ENCODE data around the gene PRCC.
A peak's percentile ranks its signal among the peaks of the same experiment; 100 is the strongest.

Gene PRCC

GRCh38 chr1:156743367-156744302 lies 23.7 kb upstream of the PRCC start:
- DNase-seq (ENCODE audit: low read depth): no peak

DNA sequence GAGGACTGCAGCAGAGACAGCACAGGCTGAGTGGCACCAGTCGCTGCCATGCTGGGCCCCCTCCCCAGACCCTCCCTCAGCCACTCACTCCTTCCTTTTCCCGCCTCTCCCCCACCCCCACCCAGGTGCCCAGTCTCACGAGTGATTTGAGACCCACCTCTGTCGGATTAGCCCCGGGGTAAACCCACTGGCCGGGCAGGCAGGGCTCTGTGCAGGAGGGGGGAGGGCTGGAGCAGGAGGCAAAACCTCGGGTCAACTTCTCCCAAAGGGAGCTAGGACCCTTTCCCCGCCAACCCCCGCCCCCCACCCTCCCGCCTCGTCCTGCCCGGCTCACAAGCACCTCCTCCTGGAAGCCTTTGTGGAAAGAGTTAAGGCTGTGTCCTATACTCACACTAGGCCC lies 23.0 kb upstream of the PRCC start:
- no peak for DNase-seq (ENCODE audit: low read depth)
- no peak overlapping the region for H3K4me3 ChIP-seq (ENCODE audit: low read depth, low read length)

More at GRCh38 chr1:156743367-156744302, 23.7 kb upstream of the PRCC start:
- H3K4me3 ChIP-seq (ENCODE audit: low read depth, low read length): no peak overlapping the region

DNA sequence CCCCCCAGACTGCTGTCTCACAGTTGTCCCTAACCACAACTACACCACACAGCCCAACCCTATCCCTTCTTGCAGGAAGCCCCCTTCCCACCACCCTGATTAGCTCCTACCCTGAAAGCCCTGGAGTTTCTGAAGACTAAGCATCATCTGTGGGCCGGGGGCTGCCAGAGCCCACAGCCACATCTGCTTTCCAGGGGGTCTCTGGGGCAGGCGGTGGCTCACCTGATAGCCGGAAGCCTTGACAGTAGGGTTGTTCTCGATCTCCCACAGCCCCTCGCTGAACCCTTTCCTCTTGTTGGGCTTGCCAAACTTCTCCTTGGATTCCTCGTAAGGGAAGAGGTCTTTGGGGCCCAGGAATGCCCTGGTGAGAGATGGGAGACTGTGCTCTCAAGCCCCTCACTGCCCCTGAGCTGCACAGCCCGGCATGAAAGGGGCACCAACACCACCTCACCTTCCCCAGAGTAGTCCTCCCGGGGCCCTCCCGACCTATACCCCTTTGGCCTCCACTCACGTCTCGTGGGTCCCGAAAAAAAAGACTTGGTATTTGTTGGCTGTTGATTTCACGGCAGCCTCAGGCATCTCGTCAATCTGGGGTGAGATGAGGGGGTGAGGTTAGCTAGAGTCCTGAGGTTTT lies 22.4 kb upstream of the PRCC start:
- DNase-seq (ENCODE audit: low read depth): no peak
- H3K4me3 ChIP-seq (ENCODE audit: low read depth, low read length): no peak overlapping the region

GRCh38 chr1:156745881-156746280 lies 21.5 kb upstream of the PRCC start:
- H3K4me3 ChIP-seq (ENCODE audit: low read depth, low read length): no peak overlapping the region

DNA sequence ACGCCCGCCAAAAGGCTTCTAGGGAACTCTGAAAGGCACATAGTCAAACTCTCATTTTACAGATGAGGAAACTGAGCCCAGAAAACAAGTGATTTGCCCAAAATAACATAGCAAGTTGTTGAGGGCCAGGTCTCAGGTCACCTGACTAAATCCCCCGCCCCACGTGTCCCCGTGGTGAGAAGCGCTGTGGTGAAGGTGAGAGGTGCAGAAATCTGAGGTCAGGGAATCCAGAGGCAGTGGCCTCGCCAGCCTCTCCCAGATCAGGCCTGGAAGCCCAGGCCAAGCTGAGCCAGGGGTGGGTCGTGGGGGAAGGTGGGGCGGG lies 21.0 kb upstream of the PRCC start:
- no peak for DNase-seq (ENCODE audit: low read depth)
- peak overlapping the region; percentile 47 for H3K4me3 ChIP-seq (ENCODE audit: low read depth, low read length)

More at GRCh38 chr1:156745881-156746280, 21.5 kb upstream of the PRCC start:
- no peak for DNase-seq (ENCODE audit: low read depth)

GRCh38 chr1:156746728-156747631 lies 20.4 kb upstream of the PRCC start:
- DNase-seq (ENCODE audit: low read depth): peak; percentile 79

GRCh38 chr1:156747742-156748669 lies 19.3 kb upstream of the PRCC start:
- DNase-seq (ENCODE audit: low read depth): no peak
- H3K4me3 ChIP-seq (ENCODE audit: low read depth, low read length): peak overlapping the region; percentile 81

More at GRCh38 chr1:156746728-156747631, 20.4 kb upstream of the PRCC start:
- H3K4me3 ChIP-seq (ENCODE audit: low read depth, low read length): peak overlapping the region; percentile 81

GRCh38 chr1:156748670-156749418 lies 18.5 kb upstream of the PRCC start:
- H3K4me3 ChIP-seq (ENCODE audit: low read depth, low read length): peak overlapping the region; percentile 81
- no peak for DNase-seq (ENCODE audit: low read depth)

- no peak for DNase-seq (ENCODE audit: low read depth)
- H3K4me3 ChIP-seq (ENCODE audit: low read depth, low read length): peak overlapping the region; percentile 81
Measured at GRCh38 chr1:156749419-156750118, 17.8 kb upstream of the PRCC start.

- H3K4me3 ChIP-seq (ENCODE audit: low read depth, low read length): peak overlapping the region; percentile 81
- no peak for DNase-seq (ENCODE audit: low read depth)
Measured at GRCh38 chr1:156750191-156750672, 17.1 kb upstream of the PRCC start.

GRCh38 chr1:156750711-156751450 lies 16.5 kb upstream of the PRCC start:
- H3K4me3 ChIP-seq (ENCODE audit: low read depth, low read length): peak overlapping the region; percentile 81
- no peak for DNase-seq (ENCODE audit: low read depth)

GRCh38 chr1:156751451-156751756 lies 15.9 kb upstream of the PRCC start, which contains the start of gene HDGF:
TSS of gene HDGF (minus strand) at chr1:156751675. CDS start at chr1:156751429, 246 bp downstream.
- DNase-seq (ENCODE audit: low read depth): no peak
- H3K4me3 ChIP-seq (ENCODE audit: low read depth, low read length): peak within 1 kb of the TSS; percentile 81

GRCh38 chr1:156751757-156752481 lies 15.4 kb upstream of the PRCC start:
- H3K4me3 ChIP-seq (ENCODE audit: low read depth, low read length): peak overlapping the region; percentile 81
- peak; percentile 91 for DNase-seq (ENCODE audit: low read depth)

DNA sequence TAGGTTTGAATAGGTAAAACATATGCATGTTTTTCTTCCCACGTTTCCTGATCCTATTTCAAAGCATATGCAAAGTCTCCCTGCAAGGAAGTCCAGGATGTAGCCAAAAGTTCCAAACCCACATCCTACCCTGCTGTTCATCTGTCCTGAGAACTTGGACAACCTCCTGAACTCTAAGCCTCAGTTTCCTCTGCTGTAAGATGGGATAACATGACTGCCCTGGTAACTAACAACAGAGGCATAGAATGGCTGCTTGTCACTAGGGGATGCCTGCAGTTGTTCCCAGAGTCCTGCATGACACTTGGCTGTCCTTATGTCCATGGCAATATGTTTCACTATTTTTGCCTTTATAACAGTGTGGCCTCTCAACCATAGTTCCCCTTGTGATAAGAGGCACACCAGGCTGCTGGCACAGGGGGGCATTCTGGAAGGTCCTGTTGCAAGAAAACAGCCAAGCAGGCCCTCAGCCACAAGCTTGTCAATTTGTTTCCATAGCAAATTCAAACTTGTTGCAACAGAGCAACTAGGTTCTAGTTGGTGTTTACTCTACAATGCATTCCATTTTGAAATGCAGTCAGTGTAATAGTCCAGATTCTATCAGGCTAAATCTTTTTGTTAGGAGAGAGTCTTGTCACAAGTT lies 14.4 kb upstream of the PRCC start:
- no peak for DNase-seq (ENCODE audit: low read depth)
- peak overlapping the region; percentile 81 for H3K4me3 ChIP-seq (ENCODE audit: low read depth, low read length)

- DNase-seq (ENCODE audit: low read depth): no peak
- no peak overlapping the region for H3K4me3 ChIP-seq (ENCODE audit: low read depth, low read length)
Measured at GRCh38 chr1:156754219-156754618, 13.1 kb upstream of the PRCC start.

- no peak for DNase-seq (ENCODE audit: low read depth)
Measured at GRCh38 chr1:156755527-156755950, 11.8 kb upstream of the PRCC start.

More at GRCh38 chr1:156755527-156755950, 11.8 kb upstream of the PRCC start:
- H3K4me3 ChIP-seq (ENCODE audit: low read depth, low read length): no peak overlapping the region
